Measurements from ENCODE around the gene GADD45GIP1. TPM values are rescaled to one million over a fixed set of nuclear protein-coding genes. Genes with fewer than 3 reads are reported as not detected.

Gene GADD45GIP1
- total and polyA plus RNA-seq, 10 of the 15 experiments (the other 5 are each of a cell fraction or from before 2014, with no cell fraction given): 5.1 to 136 (median 30.1) TPM

- Histone ChIP-seq H3K27me3 (replicated peaks in 1 of 2; ENCODE audit: control insufficient read depth in 2 of 2, insufficient read depth in 2 of 2, low read length in 1 of 2) (no peaks in the 10 kb centered on the region), H3K4me3 (no peak overlapping the region), H3K4me1 (ENCODE audit: control insufficient read depth, insufficient read depth, low read length) (peaks cover 7% of the 10 kb centered on the region), H4K20me1 (ENCODE audit: control insufficient read depth, insufficient read depth) (no peaks in the 10 kb centered on the region), H3K9me3 (replicated peaks; ENCODE audit: control insufficient read depth, insufficient read depth, low read length) (no peaks in the 10 kb centered on the region; the same call in 2 of the 3 replicates), H3K9ac (ENCODE audit: control insufficient read depth, insufficient read depth, low read length) (no peak overlapping the region), H2AFZ (ENCODE audit: control insufficient read depth, low read depth, low read length) (no peak overlapping the region; the same call in 1 of the 2 replicates), H3K79me2 (ENCODE audit: control insufficient read depth, insufficient read depth, low read length) (no peaks in the 10 kb centered on the region), H3K36me3 (ENCODE audit: control insufficient read depth in 2 of 2, insufficient read depth in 2 of 2, low read length in 1 of 2) (no peaks in the 10 kb centered on the region), H3K4me2 (ENCODE audit: control insufficient read depth, insufficient read depth) (no peak overlapping the region), H3K27ac (ENCODE audit: control insufficient read depth, insufficient read depth) (no peak overlapping the region)
- ChIA-PET RAD21 (ENCODE audit: unreplicated experiment) (no interaction called here), CTCF (interaction anchor here (0.8 to 4.8 kb wide), 3 partner anchors 12 to 149 kb away, joined by 3 to 23 read pairs (median 11); no protein-coding TSS in a partner anchor), SMC1A (ENCODE audit: uncharacterized antibody, unreplicated experiment) (interaction anchor here (0.9 to 1.8 kb wide), 3 partner anchors 14 to 47 kb away, joined by 3 to 5 read pairs (median 5); no protein-coding TSS in a partner anchor), POLR2A (interaction anchor here (0.7 to 2.4 kb wide), 4 partner anchors 11 to 48 kb away, joined by 4 to 8 read pairs (median 5); partner anchors contain the start of gene FARSA)
- TF ChIP-seq RAD51 (IDR thresholded peaks at IDR 0.05) (no peak), KAT2A (conservative IDR thresholded peaks at IDR 0.05; ENCODE audit: control insufficient read depth, low read depth, low read length) (no peak), ZZZ3 (IDR thresholded peaks at IDR 0.05; ENCODE audit: control insufficient read depth, insufficient read length, low read depth) (no peak), ZNF24 (IDR thresholded peaks at IDR 0.05) (no peak), CHD4 (IDR thresholded peaks at IDR 0.05) (no peak), ZNF622 (IDR thresholded peaks at IDR 0.05) (no peak)
- TF ChIP-seq, protein P1, sequence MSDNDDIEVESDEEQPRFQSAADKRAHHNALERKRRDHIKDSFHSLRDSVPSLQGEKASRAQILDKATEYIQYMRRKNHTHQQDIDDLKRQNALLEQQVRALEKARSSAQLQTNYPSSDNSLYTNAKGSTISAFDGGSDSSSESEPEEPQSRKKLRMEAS (IDR thresholded peaks at IDR 0.05; ENCODE audit: low read depth, low read length): no peak
- in situ Hi-C loops (cut with MboI): no loop called here
- no peak for DNase-seq (ENCODE audit: low read depth, low spot score)
- BruUV-seq (replicated peaks): no TSS peak
- no peak for ATAC-seq
- FAIRE-seq: no peak
- 68% methylated on average over 22 of the region's 22 CpGs for WGBS (ENCODE audit: insufficient coverage, insufficient replicate concordance, low lambda C conversion rate, missing lambda C conversion rate)
- intact Hi-C loops (cut with micrococcal nuclease; ENCODE audit: unreplicated experiment): no loop called here
These were observed 43.9 kb downstream of the GADD45GIP1 start for GRCh38 chr19:12913011-12913561.

GRCh38 chr19:12912571-12912970 lies 44.5 kb downstream of the GADD45GIP1 start:
- Histone ChIP-seq H3K27ac (ENCODE audit: control insufficient read depth, insufficient read depth) (no peak overlapping the region), H3K9ac (ENCODE audit: control insufficient read depth, insufficient read depth, low read length) (no peak overlapping the region), H2AFZ (ENCODE audit: control insufficient read depth, low read depth, low read length) (no peak overlapping the region), H3K4me3 (no peak overlapping the region), H3K4me2 (ENCODE audit: control insufficient read depth, insufficient read depth) (no peak overlapping the region), H3K36me3 (ENCODE audit: control insufficient read depth in 2 of 2, insufficient read depth in 2 of 2, low read length in 1 of 2) (no peaks in the 10 kb centered on the region), H3K9me3 (replicated peaks; ENCODE audit: control insufficient read depth, insufficient read depth, low read length) (no peaks in the 10 kb centered on the region), H3K4me1 (ENCODE audit: control insufficient read depth, insufficient read depth, low read length) (peaks cover 7% of the 10 kb centered on the region), H3K79me2 (ENCODE audit: control insufficient read depth, insufficient read depth, low read length) (no peaks in the 10 kb centered on the region), H3K27me3 (replicated peaks in 1 of 2; ENCODE audit: control insufficient read depth in 2 of 2, insufficient read depth in 2 of 2, low read length in 1 of 2) (no peaks in the 10 kb centered on the region), H4K20me1 (ENCODE audit: control insufficient read depth, insufficient read depth) (no peaks in the 10 kb centered on the region)
- FAIRE-seq (no peak), ATAC-seq (no peak), DNase-seq (ENCODE audit: low read depth, low spot score) (no peak)
- in situ Hi-C loops (cut with MboI) (no loop called here), intact Hi-C loops (cut with micrococcal nuclease; ENCODE audit: unreplicated experiment) (no loop called here)
- BruUV-seq (replicated peaks): no TSS peak
- ChIA-PET POLR2A (interaction anchor here (0.7 to 2.2 kb wide), 2 partner anchors 12 to 28 kb away, joined by 4 to 9 read pairs; no protein-coding TSS in a partner anchor), CTCF (interaction anchor here (0.7 to 4.8 kb wide), 4 partner anchors 11 to 149 kb away, joined by 3 to 23 read pairs (median 7); no protein-coding TSS in a partner anchor), RAD21 (ENCODE audit: unreplicated experiment) (no interaction called here), SMC1A (ENCODE audit: uncharacterized antibody, unreplicated experiment) (interaction anchor here (1.0 to 1.8 kb wide), 2 partner anchors 20 to 48 kb away, joined by 3 read pairs; no protein-coding TSS in a partner anchor)
- WGBS (ENCODE audit: insufficient coverage, insufficient replicate concordance, low lambda C conversion rate, missing lambda C conversion rate): 26% methylated on average over 4 of the region's 4 CpGs
- no peak for TF ChIP-seq SMARCA5 (IDR thresholded peaks at IDR 0.05)
- no peak for TF ChIP-seq SREBF2 (IDR thresholded peaks at IDR 0.05; ENCODE audit: low read length)
- no peak for TF ChIP-seq RELB (IDR thresholded peaks at IDR 0.05; ENCODE audit: low read depth)
- TF ChIP-seq BCL11A (IDR thresholded peaks at IDR 0.05; ENCODE audit: low read depth, low read length): no peak
- no peak for TF ChIP-seq EED (IDR thresholded peaks at IDR 0.05; ENCODE audit: low read depth)
- TF ChIP-seq ZBTB4 (CRISPR knock-in tag; IDR thresholded peaks at IDR 0.05): no peak
- TF ChIP-seq CBX3 (IDR thresholded peaks at IDR 0.05; ENCODE audit: borderline replicate concordance, low read depth): no peak
